ENCODE data around the gene SAMD5.

SAMD5 gene

DNA sequence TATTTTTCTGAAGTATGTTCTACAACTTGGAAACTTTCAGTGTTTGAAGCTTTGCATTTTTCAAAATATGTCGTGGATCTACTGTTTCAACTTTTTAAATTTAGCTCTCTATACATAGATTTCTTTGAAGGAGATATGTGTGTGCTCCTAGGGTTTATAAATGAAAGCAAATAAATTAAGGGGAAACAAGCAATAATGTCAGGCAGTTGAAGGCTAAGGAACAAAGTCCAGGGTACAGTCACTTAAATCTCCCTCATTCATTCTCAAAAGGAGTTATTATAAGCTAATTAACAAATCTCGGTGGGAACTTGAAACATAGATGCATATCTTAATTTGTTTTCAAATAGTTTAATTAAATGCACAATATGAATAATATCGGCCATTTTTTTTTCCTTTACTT lies 79.4 kb downstream of the SAMD5 start:
- no peak for TF ChIP-seq CTCF (IDR thresholded peaks at IDR 0.05; ENCODE audit: low read depth, low read length)
- DNase-seq: no peak

GRCh38 chr6:147588469-147588868 lies 80.0 kb downstream of the SAMD5 start:
- H3K36me3 ChIP-seq: no peaks in the 10 kb centered on the region
- H3K9me3 ChIP-seq: no peaks in the 10 kb centered on the region
- H3K4me1 ChIP-seq: no peaks in the 10 kb centered on the region
- TF ChIP-seq CTCF (IDR thresholded peaks at IDR 0.05; ENCODE audit: low read depth, low read length): no peak
- no peak for DNase-seq
- H3K4me3 ChIP-seq (ENCODE audit: low read depth, low read length): no peak overlapping the region
- no peaks in the 10 kb centered on the region for H3K27me3 ChIP-seq

More for the DNA sequence above, 79.4 kb downstream of the SAMD5 start:
- H3K36me3 ChIP-seq: no peaks in the 10 kb centered on the region
- no peaks in the 10 kb centered on the region for H3K9me3 ChIP-seq
- no peaks in the 10 kb centered on the region for H3K27me3 ChIP-seq
- no peaks in the 10 kb centered on the region for H3K4me1 ChIP-seq
- no peak overlapping the region for H3K4me3 ChIP-seq (ENCODE audit: low read depth, low read length)

DNA sequence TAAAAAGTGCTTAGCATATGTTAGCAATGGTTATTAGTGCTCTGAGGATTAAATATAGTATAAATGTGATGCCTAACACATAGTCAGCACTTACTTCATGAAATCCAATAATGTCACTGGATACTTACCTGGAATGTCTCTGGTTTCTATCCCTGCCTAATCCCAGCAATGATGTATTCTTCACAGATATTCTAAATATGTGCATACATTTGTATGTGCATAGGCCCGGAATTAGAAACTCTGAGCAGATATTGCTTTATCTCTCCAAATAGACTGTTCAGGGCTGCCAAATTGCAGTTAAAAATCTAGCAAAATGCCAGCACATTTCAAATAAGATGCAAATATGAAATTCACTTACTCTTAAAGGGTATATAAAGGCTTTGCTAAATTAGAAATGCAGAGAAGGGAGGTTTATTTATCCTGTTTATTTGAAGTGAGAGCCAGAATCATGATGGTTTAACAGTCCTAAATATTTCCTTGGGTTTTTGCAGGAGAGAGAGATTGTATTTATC lies 81.3 kb downstream of the SAMD5 start:
- no peak for DNase-seq
- Histone ChIP-seq H3K4me3 (ENCODE audit: low read depth, low read length) (no peak overlapping the region), H3K27me3 (no peaks in the 10 kb centered on the region), H3K36me3 (no peaks in the 10 kb centered on the region), H3K4me1 (no peaks in the 10 kb centered on the region), H3K9me3 (no peaks in the 10 kb centered on the region)
- TF ChIP-seq CTCF (IDR thresholded peaks at IDR 0.05; ENCODE audit: low read depth, low read length): no peak

GRCh38 chr6:147595961-147596360 lies 87.5 kb downstream of the SAMD5 start:
- Histone ChIP-seq H3K36me3 (no peaks in the 10 kb centered on the region), H3K27me3 (no peaks in the 10 kb centered on the region), H3K9me3 (no peaks in the 10 kb centered on the region), H3K4me1 (no peaks in the 10 kb centered on the region), H3K4me3 (ENCODE audit: low read depth, low read length) (no peak overlapping the region)
- no peak for DNase-seq
- no peak for TF ChIP-seq CTCF (IDR thresholded peaks at IDR 0.05; ENCODE audit: low read depth, low read length)

GRCh38 chr6:147603392-147604081 lies 95.0 kb downstream of the SAMD5 start:
- Histone ChIP-seq H3K9me3 (no peaks in the 10 kb centered on the region), H3K4me3 (ENCODE audit: low read depth, low read length) (no peak overlapping the region), H3K36me3 (no peaks in the 10 kb centered on the region), H3K4me1 (no peaks in the 10 kb centered on the region), H3K27me3 (no peaks in the 10 kb centered on the region)
- TF ChIP-seq CTCF (IDR thresholded peaks at IDR 0.05; ENCODE audit: low read depth, low read length): no peak
- DNase-seq: no peak

GRCh38 chr6:147604373-147604772 lies 95.9 kb downstream of the SAMD5 start:
- no peaks in the 10 kb centered on the region for H3K9me3 ChIP-seq
- no peak overlapping the region for H3K4me3 ChIP-seq (ENCODE audit: low read depth, low read length)
- no peak for DNase-seq
- H3K4me1 ChIP-seq: no peaks in the 10 kb centered on the region
- H3K27me3 ChIP-seq: no peaks in the 10 kb centered on the region
- H3K36me3 ChIP-seq: no peaks in the 10 kb centered on the region
- no peak for TF ChIP-seq CTCF (IDR thresholded peaks at IDR 0.05; ENCODE audit: low read depth, low read length)
